T-helper 17 cell (primary cell): Measurements from ENCODE around the gene NFILZ. TPM values are rescaled to one million over a fixed set of nuclear protein-coding genes. Genes with fewer than 3 reads are reported as not detected.

Experiments used
- ATAC-seq: fragments of 150-1000 bp; cut with Tn5 transposase; 2 replicates; pipeline ENCODE4 v1.10.0; 2021; ENCODE audit warnings: mild to moderate bottlenecking, moderate library complexity
- DNase-seq, 3 donors: peaks; one replicate each; pipeline versions ENCODE4 v3.0.0 to v3.0.0-alpha.2; 2020 to 2021
- H3K9me3 ChIP-seq: one replicate; pipeline ENCODE4 v1.7.0; 2013; ENCODE audit warnings: low read length, mild to moderate bottlenecking; ENCODE audit not compliant: control insufficient read depth, poor library complexity, severe bottlenecking
- H3K27ac Mint-ChIP-seq: one replicate; pipeline ENCODE4 v1.8.0; 2022; ENCODE audit warnings: mild to moderate bottlenecking, moderate library complexity, mixed read lengths
- H3K27me3 Mint-ChIP-seq: one replicate; pipeline ENCODE4 v1.8.0; 2022; ENCODE audit warnings: mixed read lengths
- H3K36me3 Mint-ChIP-seq: one replicate; pipeline ENCODE4 v1.8.0; 2022; ENCODE audit warnings: low read depth, mixed read lengths
- H3K4me1 Mint-ChIP-seq: one replicate; pipeline ENCODE4 v1.8.0; 2022; ENCODE audit warnings: mild to moderate bottlenecking, mixed read lengths
- H3K4me3 Mint-ChIP-seq: one replicate; pipeline ENCODE4 v1.8.0; 2022; ENCODE audit warnings: mild to moderate bottlenecking, moderate library complexity, mixed read lengths
- total RNA-seq, 4 donors: library from RNA in 2 of 4; stranded (reverse) in 2 of 4; gene quantifications; one replicate each; pipeline ENCODE4 v1.2.3 and lab custom pipeline; 2022 to 2026

NFILZ gene
- total RNA-seq, 2 donors from 2014 or later, result not detected

GRCh38 chr19:8641221-8641907 lies 10.9 kb downstream of the NFILZ start:
- H3K27ac Mint-ChIP-seq, result no peak overlapping the region
- DNase-seq (no peak), ATAC-seq (no peak)
- H3K9me3 ChIP-seq, result no peaks in the 10 kb centered on the region
- peaks cover 3% of the 10 kb centered on the region for H3K36me3 Mint-ChIP-seq
- H3K27me3 Mint-ChIP-seq, result peaks cover 35% of the 10 kb centered on the region
- no peak overlapping the region for H3K4me3 Mint-ChIP-seq
- peaks cover 13% of the 10 kb centered on the region for H3K4me1 Mint-ChIP-seq

- ATAC-seq (peak; percentile 66), DNase-seq (no peak)
- H3K9me3 ChIP-seq, result no peaks in the 10 kb centered on the region
- Mint-ChIP-seq H3K27me3 (peaks cover 42% of the 10 kb centered on the region), H3K4me3 (no peak overlapping the region), H3K27ac (no peak overlapping the region), H3K4me1 (peaks cover 17% of the 10 kb centered on the region), H3K36me3 (peaks cover 3% of the 10 kb centered on the region)
Observed at GRCh38 chr19:8641908-8642547, 11.6 kb downstream of the NFILZ start.

- no peak for DNase-seq
- Mint-ChIP-seq H3K27ac (no peak overlapping the region), H3K36me3 (peaks cover 3% of the 10 kb centered on the region), H3K4me1 (peaks cover 17% of the 10 kb centered on the region), H3K27me3 (peaks cover 44% of the 10 kb centered on the region), H3K4me3 (no peak overlapping the region)
- ATAC-seq, result no peak
- no peaks in the 10 kb centered on the region for H3K9me3 ChIP-seq
Observed at GRCh38 chr19:8642561-8642960, 12.1 kb downstream of the NFILZ start.

GRCh38 chr19:8643860-8644653 lies 13.6 kb downstream of the NFILZ start:
- ATAC-seq, result no peak
- Mint-ChIP-seq H3K4me3 (no peak overlapping the region), H3K27ac (no peak overlapping the region), H3K27me3 (peaks cover 33% of the 10 kb centered on the region), H3K36me3 (peaks cover 2% of the 10 kb centered on the region), H3K4me1 (peaks cover 11% of the 10 kb centered on the region)
- no peak for DNase-seq
- H3K9me3 ChIP-seq, result no peaks in the 10 kb centered on the region

- peaks cover 6% of the 10 kb centered on the region for H3K4me1 Mint-ChIP-seq
- no peaks in the 10 kb centered on the region for H3K36me3 Mint-ChIP-seq
- no peak overlapping the region for H3K4me3 Mint-ChIP-seq
- DNase-seq (no peak), ATAC-seq (no peak)
- H3K9me3 ChIP-seq, result no peaks in the 10 kb centered on the region
- peaks cover 11% of the 10 kb centered on the region for H3K27me3 Mint-ChIP-seq
- no peak overlapping the region for H3K27ac Mint-ChIP-seq
Observed at GRCh38 chr19:8648240-8648639, 17.8 kb downstream of the NFILZ start.

- no peaks in the 10 kb centered on the region for H3K9me3 ChIP-seq
- peaks cover 20% of the 10 kb centered on the region for H3K4me1 Mint-ChIP-seq
- H3K36me3 Mint-ChIP-seq, result no peaks in the 10 kb centered on the region
- no peak overlapping the region for H3K27ac Mint-ChIP-seq
- peak; percentile 55 to 64 (median 63) for DNase-seq
- no peaks in the 10 kb centered on the region for H3K27me3 Mint-ChIP-seq
- peak; percentile 85 for ATAC-seq
- peak overlapping the region; percentile 65 for H3K4me3 Mint-ChIP-seq
Observed at GRCh38 chr19:8654591-8655339, 24.3 kb downstream of the NFILZ start.

GRCh38 chr19:8655340-8655709 lies 24.9 kb downstream of the NFILZ start:
- ATAC-seq, result peak; percentile 63
- Mint-ChIP-seq H3K27me3 (no peaks in the 10 kb centered on the region), H3K36me3 (no peaks in the 10 kb centered on the region), H3K4me3 (peak overlapping the region; percentile 60), H3K27ac (no peak overlapping the region), H3K4me1 (peaks cover 20% of the 10 kb centered on the region)
- H3K9me3 ChIP-seq, result no peaks in the 10 kb centered on the region
- DNase-seq, result no peak

GRCh38 chr19:8657869-8658268 lies 27.4 kb downstream of the NFILZ start:
- no peaks in the 10 kb centered on the region for H3K27me3 Mint-ChIP-seq
- ATAC-seq, result no peak
- H3K27ac Mint-ChIP-seq, result no peak overlapping the region
- no peak for DNase-seq
- H3K4me3 Mint-ChIP-seq, result no peak overlapping the region
- peaks cover 24% of the 10 kb centered on the region for H3K4me1 Mint-ChIP-seq
- H3K36me3 Mint-ChIP-seq, result no peaks in the 10 kb centered on the region
- no peaks in the 10 kb centered on the region for H3K9me3 ChIP-seq

- Mint-ChIP-seq H3K36me3 (no peaks in the 10 kb centered on the region), H3K27me3 (no peaks in the 10 kb centered on the region), H3K4me3 (no peak overlapping the region), H3K4me1 (peaks cover 29% of the 10 kb centered on the region), H3K27ac (no peak overlapping the region)
- H3K9me3 ChIP-seq, result no peaks in the 10 kb centered on the region
- ATAC-seq, result no peak
- no peak for DNase-seq
Observed at GRCh38 chr19:8659905-8660304, 29.5 kb downstream of the NFILZ start.

- ATAC-seq, result no peak
- no peak for DNase-seq
- H3K4me3 Mint-ChIP-seq, result no peak overlapping the region
- H3K27ac Mint-ChIP-seq, result peak overlapping the region; percentile 79
- no peaks in the 10 kb centered on the region for H3K36me3 Mint-ChIP-seq
- H3K27me3 Mint-ChIP-seq, result no peaks in the 10 kb centered on the region
- no peaks in the 10 kb centered on the region for H3K9me3 ChIP-seq
- peaks cover 29% of the 10 kb centered on the region for H3K4me1 Mint-ChIP-seq
Observed at GRCh38 chr19:8662263-8662662, 31.8 kb downstream of the NFILZ start.

- Mint-ChIP-seq H3K4me1 (peaks cover 29% of the 10 kb centered on the region), H3K36me3 (no peaks in the 10 kb centered on the region), H3K4me3 (peak overlapping the region; percentile 75), H3K27me3 (no peaks in the 10 kb centered on the region), H3K27ac (peak overlapping the region; percentile 79)
- H3K9me3 ChIP-seq, result no peaks in the 10 kb centered on the region
- ATAC-seq, result peak; percentile 45
- no peak for DNase-seq
Observed at GRCh38 chr19:8663920-8664670, 33.7 kb downstream of the NFILZ start.

GRCh38 chr19:8664671-8665057 lies 34.2 kb downstream of the NFILZ start:
- H3K9me3 ChIP-seq, result no peaks in the 10 kb centered on the region
- Mint-ChIP-seq H3K27ac (peak overlapping the region; percentile 32), H3K4me3 (peak overlapping the region; percentile 61), H3K36me3 (no peaks in the 10 kb centered on the region), H3K4me1 (peaks cover 27% of the 10 kb centered on the region), H3K27me3 (no peaks in the 10 kb centered on the region)
- DNase-seq (no peak), ATAC-seq (no peak)
